Erythroblast (primary cell): ENCODE results near the gene ADAMTS4.

Experiments used
- GATA1 ChIP-seq: IDR thresholded peaks from 2 replicates; pipeline ENCODE4 v1.6.1; 2011; ENCODE audit warnings: low read depth, mild to moderate bottlenecking, control low read depth, low read length, moderate library complexity
- POLR2A ChIP-seq: IDR thresholded peaks from 2 replicates; pipeline ENCODE4 v1.6.1; 2011; ENCODE audit warnings: mild to moderate bottlenecking, low read length

DNA sequence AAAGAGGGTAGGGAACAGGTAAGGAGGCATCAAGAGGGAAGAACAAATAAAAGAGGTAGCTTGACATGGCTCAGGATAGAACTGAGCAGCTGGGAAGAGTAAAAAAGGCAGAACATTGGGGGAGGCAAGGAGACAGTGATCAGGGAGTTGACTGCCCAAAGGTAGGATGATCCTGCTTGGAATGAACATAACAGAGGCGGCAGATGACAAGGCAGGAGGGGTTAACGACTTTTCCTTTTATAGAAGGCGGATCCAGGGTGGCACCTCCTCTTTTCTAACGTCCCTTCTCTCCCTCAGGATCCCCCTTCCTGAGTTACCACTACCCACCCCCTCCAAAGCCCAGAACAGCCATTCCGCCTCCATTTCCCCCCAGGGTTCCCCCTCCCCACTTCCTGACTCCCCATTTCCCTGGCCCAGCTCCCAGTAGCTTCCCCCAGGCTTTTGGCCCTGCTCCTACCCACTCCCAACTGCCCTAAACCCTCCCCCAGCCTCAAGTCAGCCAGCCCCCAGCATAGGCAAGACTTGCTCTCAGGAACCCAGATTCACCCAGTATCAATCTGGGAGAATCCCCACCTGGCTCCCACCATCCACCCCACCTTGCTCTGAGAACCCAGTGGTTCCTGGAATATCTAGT is 769 bp upstream of the ADAMTS4 start:
- TF ChIP-seq POLR2A (no peak), GATA1 (no peak)
